ENCODE results near the gene ZFAND2B. TPM values are rescaled to one million over a fixed set of nuclear protein-coding genes. Genes with fewer than 3 reads are reported as not detected.

The ZFAND2B gene
- polyA plus RNA-seq, 1 donor (not counting 4 experiments of a cell fraction or from before 2014, with no cell fraction given), result 23.2 TPM

DNA sequence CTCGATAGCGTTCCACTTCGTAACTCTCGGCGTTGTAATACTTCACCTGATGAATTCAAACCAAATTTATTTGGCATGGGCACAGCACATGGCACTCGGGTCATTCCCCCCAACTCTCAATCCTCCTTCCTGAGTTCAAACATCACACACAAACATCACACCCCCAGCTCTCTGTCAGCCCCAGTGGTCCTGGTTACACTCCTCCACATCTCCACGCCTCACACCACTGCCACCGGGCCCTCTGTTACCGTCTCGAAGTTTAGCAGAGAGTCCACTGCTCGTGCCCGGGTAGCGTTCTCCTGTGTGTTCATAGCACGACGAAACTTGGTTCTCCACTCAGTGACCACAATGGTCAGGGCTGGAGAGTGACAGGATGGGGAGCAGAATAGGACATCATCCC, 7.6 kb downstream of the ZFAND2B start:
- DNase-seq (ENCODE audit: low read depth, low spot score), result no peak
- no peak overlapping the region for H2AFZ ChIP-seq (ENCODE audit: control insufficient read depth, low read length)
- TF ChIP-seq, protein P1, sequence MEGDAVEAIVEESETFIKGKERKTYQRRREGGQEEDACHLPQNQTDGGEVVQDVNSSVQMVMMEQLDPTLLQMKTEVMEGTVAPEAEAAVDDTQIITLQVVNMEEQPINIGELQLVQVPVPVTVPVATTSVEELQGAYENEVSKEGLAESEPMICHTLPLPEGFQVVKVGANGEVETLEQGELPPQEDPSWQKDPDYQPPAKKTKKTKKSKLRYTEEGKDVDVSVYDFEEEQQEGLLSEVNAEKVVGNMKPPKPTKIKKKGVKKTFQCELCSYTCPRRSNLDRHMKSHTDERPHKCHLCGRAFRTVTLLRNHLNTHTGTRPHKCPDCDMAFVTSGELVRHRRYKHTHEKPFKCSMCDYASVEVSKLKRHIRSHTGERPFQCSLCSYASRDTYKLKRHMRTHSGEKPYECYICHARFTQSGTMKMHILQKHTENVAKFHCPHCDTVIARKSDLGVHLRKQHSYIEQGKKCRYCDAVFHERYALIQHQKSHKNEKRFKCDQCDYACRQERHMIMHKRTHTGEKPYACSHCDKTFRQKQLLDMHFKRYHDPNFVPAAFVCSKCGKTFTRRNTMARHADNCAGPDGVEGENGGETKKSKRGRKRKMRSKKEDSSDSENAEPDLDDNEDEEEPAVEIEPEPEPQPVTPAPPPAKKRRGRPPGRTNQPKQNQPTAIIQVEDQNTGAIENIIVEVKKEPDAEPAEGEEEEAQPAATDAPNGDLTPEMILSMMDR (optimal IDR thresholded peaks at IDR 0.05 in 1 of 3, IDR thresholded peaks at IDR 0.05 in 1 of 3, conservative IDR thresholded peaks at IDR 0.05 in 1 of 3; ENCODE audit: extremely low read depth in 1 of 3, insufficient read depth in 2 of 3, low read length in 3 of 3), result no peak
- TF ChIP-seq EZH2 (IDR thresholded peaks at IDR 0.05; ENCODE audit: low read length), result no peak
- H3K9me3 ChIP-seq (ENCODE audit: control insufficient read depth, low read depth, low read length), result no peaks in the 10 kb centered on the region
- FAIRE-seq, result no peak
- H3K9me1 ChIP-seq (ENCODE audit: control insufficient read depth, extremely low read depth, insufficient read depth, low read length), result no peaks in the 10 kb centered on the region
- no peak overlapping the region for H3K4me3 ChIP-seq (ENCODE audit: control insufficient read depth in 2 of 3, extremely low read depth in 1 of 3, insufficient read depth in 2 of 3, low read depth in 1 of 3, low read length in 3 of 3)
- no peaks in the 10 kb centered on the region for H3K27me3 ChIP-seq (ENCODE audit: control insufficient read depth, extremely low read depth, insufficient read depth, low read length)
- no peak overlapping the region for H3K4me2 ChIP-seq (ENCODE audit: control insufficient read depth, extremely low read depth, insufficient read depth, low read depth, low read length)
- no peak overlapping the region for H3K9ac ChIP-seq (ENCODE audit: control insufficient read depth, extremely low read depth, insufficient read depth, low read length)
- H3K4me1 ChIP-seq (ENCODE audit: control insufficient read depth, extremely low read depth, insufficient read depth, low read length), result peaks cover 18% of the 10 kb centered on the region
- H4K20me1 ChIP-seq (ENCODE audit: control insufficient read depth, extremely low read depth, insufficient read depth, low read length), result no peaks in the 10 kb centered on the region
- H3K36me3 ChIP-seq (ENCODE audit: control insufficient read depth in 2 of 2, extremely low read depth in 1 of 2, insufficient read depth in 2 of 2, low read length in 2 of 2), result peaks cover 12 to 27% of the 10 kb centered on the region in 2 experiments
- no peaks in the 10 kb centered on the region for H3K79me2 ChIP-seq (ENCODE audit: control insufficient read depth, insufficient read depth, low read length)
- H3K27ac ChIP-seq (ENCODE audit: control insufficient read depth, insufficient read depth, low read length), result no peak overlapping the region
- dilution Hi-C loops (cut with MboI; ENCODE audit: extremely low pct_ligation_motif_present, low sequenced_read_pairs), result no loop called here

DNA sequence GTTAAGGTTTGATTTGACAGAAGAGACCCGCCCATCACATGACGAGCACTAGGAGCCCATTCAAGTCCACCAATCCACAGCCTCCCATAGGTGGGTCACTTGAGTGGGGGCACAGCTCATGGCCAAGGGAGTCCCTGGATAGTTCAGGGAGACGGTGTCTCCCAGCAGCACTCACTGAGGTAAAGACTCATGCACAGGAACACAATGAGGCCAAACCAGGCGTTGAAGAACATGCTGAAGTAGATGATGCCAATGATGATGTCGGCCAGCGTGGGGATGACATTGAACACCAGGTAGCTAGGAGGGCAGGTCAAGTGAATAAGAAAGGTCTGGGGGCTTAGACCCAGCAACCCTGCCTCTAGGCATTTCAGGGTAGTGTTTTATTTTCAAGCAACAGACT, 8.2 kb downstream of the ZFAND2B start:
- no peak for DNase-seq (ENCODE audit: low read depth, low spot score)
- dilution Hi-C loops (cut with MboI; ENCODE audit: extremely low pct_ligation_motif_present, low sequenced_read_pairs), result no loop called here
- H2AFZ ChIP-seq (ENCODE audit: control insufficient read depth, low read length), result no peak overlapping the region
- H3K9me1 ChIP-seq (ENCODE audit: control insufficient read depth, extremely low read depth, insufficient read depth, low read length), result no peaks in the 10 kb centered on the region
- H3K4me2 ChIP-seq (ENCODE audit: control insufficient read depth, extremely low read depth, insufficient read depth, low read depth, low read length), result no peak overlapping the region
- no peak for FAIRE-seq
- no peaks in the 10 kb centered on the region for H3K9me3 ChIP-seq (ENCODE audit: control insufficient read depth, low read depth, low read length)
- no peak overlapping the region for H3K27ac ChIP-seq (ENCODE audit: control insufficient read depth, insufficient read depth, low read length)
- no peak for TF ChIP-seq EZH2 (IDR thresholded peaks at IDR 0.05; ENCODE audit: low read length)
- TF ChIP-seq, protein P1 (optimal IDR thresholded peaks at IDR 0.05 in 1 of 3, IDR thresholded peaks at IDR 0.05 in 1 of 3, conservative IDR thresholded peaks at IDR 0.05 in 1 of 3; ENCODE audit: extremely low read depth in 1 of 3, insufficient read depth in 2 of 3, low read length in 3 of 3), result no peak
- no peaks in the 10 kb centered on the region for H3K27me3 ChIP-seq (ENCODE audit: control insufficient read depth, extremely low read depth, insufficient read depth, low read length)
- H3K4me3 ChIP-seq (ENCODE audit: control insufficient read depth in 2 of 3, extremely low read depth in 1 of 3, insufficient read depth in 2 of 3, low read depth in 1 of 3, low read length in 3 of 3), result no peak overlapping the region
- H3K4me1 ChIP-seq (ENCODE audit: control insufficient read depth, extremely low read depth, insufficient read depth, low read length), result peaks cover 18% of the 10 kb centered on the region
- H3K9ac ChIP-seq (ENCODE audit: control insufficient read depth, extremely low read depth, insufficient read depth, low read length), result no peak overlapping the region
- H4K20me1 ChIP-seq (ENCODE audit: control insufficient read depth, extremely low read depth, insufficient read depth, low read length), result no peaks in the 10 kb centered on the region
- H3K79me2 ChIP-seq (ENCODE audit: control insufficient read depth, insufficient read depth, low read length), result no peaks in the 10 kb centered on the region
- peaks cover 11 to 25% of the 10 kb centered on the region in 2 experiments for H3K36me3 ChIP-seq (ENCODE audit: control insufficient read depth in 2 of 2, extremely low read depth in 1 of 2, insufficient read depth in 2 of 2, low read length in 2 of 2)
